AG04449 (cell line): ENCODE measurements around the gene COL8A1.

Experiments
- CTCF ChIA-PET: fragments of 350-600 bp; formaldehyde crosslinking; extraction: SDS; loops from one replicate; lab custom pipeline; 2021; ENCODE audit warnings: antibody characterized with exemption; lab: Yijun Ruan, JAX
- POLR2A ChIA-PET: fragments of 400-600, 350-600 bp; formaldehyde crosslinking; extraction: SDS; loops from one replicate; lab custom pipeline; 2020; ENCODE audit warnings: antibody characterized with exemption, inconsistent platforms; lab: Yijun Ruan, JAX
- DNase-seq: peaks from one replicate; pipeline ENCODE4 v3.0.0-alpha.2; 2010; ENCODE audit warnings: low read depth, low spot score
- H3K4me3 ChIP-seq: 2 replicates; pipeline ENCODE4 v1.5.1; 2011; ENCODE audit warnings: low read depth, mild to moderate bottlenecking, control low read depth, low read length
- CTCF ChIP-seq: IDR thresholded peaks from one replicate; pipeline ENCODE4 v1.5.1; 2011; ENCODE audit warnings: mild to moderate bottlenecking, moderate library complexity, low read length, control low read depth, inconsistent platforms; ENCODE audit not compliant: insufficient read depth; ENCODE audit errors: missing control alignments

COL8A1 gene

GRCh38 chr3:99751649-99752048 is 113.3 kb downstream of the COL8A1 start:
- no peak for TF ChIP-seq CTCF
- ChIA-PET CTCF (interaction anchor here (0.8 to 2.8 kb wide), 12 partner anchors 11 to 728 kb away, joined by 3 to 16 read pairs (median 3); no protein-coding TSS in a partner anchor), POLR2A (interaction anchor here (1.1 kb wide), 1 partner anchor 30 kb away, joined by 4 read pairs; no protein-coding TSS in a partner anchor)
- H3K4me3 ChIP-seq: no peak overlapping the region
- DNase-seq: no peak

DNA sequence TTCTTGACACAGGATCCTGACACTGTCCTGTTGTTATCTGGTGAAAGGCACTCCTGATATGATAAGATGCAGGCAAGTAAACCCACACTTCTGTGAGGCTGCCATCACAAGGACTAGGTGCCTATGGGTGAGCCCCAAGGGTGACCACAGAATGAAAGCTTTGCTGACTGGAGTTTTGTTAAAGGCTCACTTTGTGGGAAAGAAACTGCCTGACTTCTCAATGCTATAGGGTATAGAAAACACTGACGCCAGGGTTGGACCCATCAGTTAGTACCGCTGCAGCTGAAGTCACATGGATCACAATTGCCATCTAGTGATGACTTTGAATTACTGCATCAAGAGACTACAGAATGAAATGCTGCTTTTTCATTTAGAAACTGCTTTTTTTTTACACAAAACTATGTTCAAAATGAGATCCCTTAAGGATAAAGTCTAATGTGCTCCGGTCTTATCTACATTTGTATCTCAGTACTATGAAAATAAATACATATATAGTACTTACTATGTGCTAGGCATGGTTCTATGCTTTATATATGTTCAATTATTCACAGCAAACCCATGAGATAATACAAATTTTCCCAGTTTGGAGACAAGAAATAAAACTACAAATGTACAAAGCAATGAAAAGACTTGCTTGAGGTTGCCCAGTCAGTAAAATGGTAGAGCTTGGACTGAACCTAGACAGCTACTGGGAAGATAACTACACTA is 115.0 kb downstream of the COL8A1 start:
- TF ChIP-seq CTCF: peak; percentile 64
- CTCF ChIA-PET: interaction anchor here (0.6 to 2.8 kb wide), 29 partner anchors 9 to 936 kb away, joined by 3 to 17 read pairs (median 3); no protein-coding TSS in a partner anchor
- DNase-seq: no peak
- no peak overlapping the region for H3K4me3 ChIP-seq
- POLR2A ChIA-PET: interaction anchor here (0.7 kb wide), 1 partner anchor 12 kb away, joined by 3 read pairs; no protein-coding TSS in a partner anchor

DNA sequence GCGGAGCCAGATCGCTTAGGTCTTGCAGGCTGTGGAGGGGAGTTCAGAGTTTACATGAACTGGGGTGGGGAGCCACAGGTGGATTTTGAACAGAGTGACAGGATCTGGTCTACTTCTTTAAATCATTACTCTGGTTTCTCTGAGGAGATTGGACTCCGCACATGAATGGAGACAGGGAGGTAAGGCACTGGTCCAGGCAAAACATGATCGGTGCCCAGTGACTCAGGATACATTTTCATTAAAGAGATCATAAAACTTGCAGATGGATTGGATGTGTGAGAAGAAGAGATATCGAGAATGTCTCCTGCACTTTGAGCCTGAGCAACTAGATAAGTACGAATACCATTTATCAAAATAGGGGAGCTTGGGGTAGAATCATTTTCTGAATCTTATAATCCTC is 117.4 kb downstream of the COL8A1 start:
- ChIA-PET POLR2A (interaction anchor here (1.6 kb wide), 1 partner anchor 9 kb away, joined by 5 read pairs; no protein-coding TSS in a partner anchor), CTCF (interaction anchor here (1.3 kb wide), 2 partner anchors 53 to 733 kb away, joined by 3 to 5 read pairs; no protein-coding TSS in a partner anchor)
- no peak overlapping the region for H3K4me3 ChIP-seq
- no peak for TF ChIP-seq CTCF
- no peak for DNase-seq

- CTCF ChIA-PET: interaction anchor here (1.4 to 1.7 kb wide), 2 partner anchors 9 to 116 kb away, joined by 3 to 4 read pairs; no protein-coding TSS in a partner anchor
- no peak overlapping the region for H3K4me3 ChIP-seq
- no peak for DNase-seq
- POLR2A ChIA-PET: no interaction called here
- TF ChIP-seq CTCF: no peak
These were observed 119.6 kb downstream of the COL8A1 start for GRCh38 chr3:99757966-99758365.

DNA sequence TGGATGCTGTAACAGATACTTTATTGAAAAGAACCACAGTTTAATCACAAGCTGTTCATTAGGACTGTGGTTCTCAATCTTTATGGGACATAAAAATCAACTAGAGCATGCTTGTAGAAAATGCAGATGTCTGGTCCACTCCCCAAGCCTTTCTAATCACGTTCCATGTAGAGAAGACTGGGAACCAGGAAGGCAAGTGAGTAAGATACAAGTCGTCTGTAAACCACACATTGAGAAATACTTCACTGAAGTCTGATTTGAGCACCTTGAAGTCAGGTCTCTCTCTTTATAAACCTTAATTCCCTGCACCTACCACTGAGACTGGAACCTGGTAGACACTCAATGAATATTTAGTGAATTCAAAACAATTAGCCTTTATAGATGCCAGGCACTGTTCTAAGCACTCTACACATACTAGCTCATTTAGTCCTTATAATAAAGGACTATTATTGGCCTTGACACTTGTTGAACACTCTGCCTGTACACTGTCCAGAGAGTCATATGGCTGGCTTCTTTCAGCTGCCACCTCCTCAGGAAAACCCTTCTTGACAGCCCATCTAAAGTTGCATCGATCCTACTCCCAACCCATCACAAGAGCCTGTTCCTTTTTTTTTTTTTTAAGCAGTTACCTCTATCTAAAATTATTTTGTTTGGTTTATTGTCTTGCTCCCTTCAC is 120.2 kb downstream of the COL8A1 start:
- ChIA-PET POLR2A (no interaction called here), CTCF (interaction anchor here (0.7 to 1.5 kb wide), 4 partner anchors 8 to 586 kb away, joined by 3 to 4 read pairs (median 3); no protein-coding TSS in a partner anchor)
- H3K4me3 ChIP-seq: no peak overlapping the region
- no peak for DNase-seq
- TF ChIP-seq CTCF: no peak

- ChIA-PET POLR2A (no interaction called here), CTCF (interaction anchor here (1.1 to 4.4 kb wide), 2 partner anchors 8 to 48 kb away, joined by 3 to 16 read pairs; no protein-coding TSS in a partner anchor)
- H3K4me3 ChIP-seq: no peak overlapping the region
These were observed 121.6 kb downstream of the COL8A1 start for GRCh38 chr3:99760031-99760430.

More at GRCh38 chr3:99760031-99760430, 121.6 kb downstream of the COL8A1 start:
- no peak for DNase-seq
- no peak for TF ChIP-seq CTCF
